Measurements from ENCODE around the gene ACKR4. TPM values are rescaled to one million over a fixed set of nuclear protein-coding genes. Genes with fewer than 3 reads are reported as not detected.
"Not testable (repeated sequence)": the region's sequence is repeated elsewhere in the genome, so short reads cannot be mapped to it uniquely, and the experiment has no call there.

The ACKR4 gene
- total RNA-seq, 2 donors from 2014 or later: 0.32 TPM; not detected in 1

DNA sequence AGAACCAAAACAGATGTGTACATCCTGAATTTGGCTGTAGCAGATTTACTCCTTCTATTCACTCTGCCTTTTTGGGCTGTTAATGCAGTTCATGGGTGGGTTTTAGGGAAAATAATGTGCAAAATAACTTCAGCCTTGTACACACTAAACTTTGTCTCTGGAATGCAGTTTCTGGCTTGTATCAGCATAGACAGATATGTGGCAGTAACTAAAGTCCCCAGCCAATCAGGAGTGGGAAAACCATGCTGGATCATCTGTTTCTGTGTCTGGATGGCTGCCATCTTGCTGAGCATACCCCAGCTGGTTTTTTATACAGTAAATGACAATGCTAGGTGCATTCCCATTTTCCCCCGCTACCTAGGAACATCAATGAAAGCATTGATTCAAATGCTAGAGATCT is 3.5 kb downstream of the ACKR4 start:
- H3K9me3 ChIP-seq (ENCODE audit: control insufficient read depth, low read length, poor library complexity, severe bottlenecking); H3K27me3 Mint-ChIP-seq; H3K4me3 Mint-ChIP-seq; H3K4me1 Mint-ChIP-seq; DNase-seq; H3K27ac Mint-ChIP-seq; ATAC-seq: not testable (repeated sequence)
- H3K36me3 Mint-ChIP-seq (ENCODE audit: low read depth): peaks cover 16% of the 10 kb centered on the region

DNA sequence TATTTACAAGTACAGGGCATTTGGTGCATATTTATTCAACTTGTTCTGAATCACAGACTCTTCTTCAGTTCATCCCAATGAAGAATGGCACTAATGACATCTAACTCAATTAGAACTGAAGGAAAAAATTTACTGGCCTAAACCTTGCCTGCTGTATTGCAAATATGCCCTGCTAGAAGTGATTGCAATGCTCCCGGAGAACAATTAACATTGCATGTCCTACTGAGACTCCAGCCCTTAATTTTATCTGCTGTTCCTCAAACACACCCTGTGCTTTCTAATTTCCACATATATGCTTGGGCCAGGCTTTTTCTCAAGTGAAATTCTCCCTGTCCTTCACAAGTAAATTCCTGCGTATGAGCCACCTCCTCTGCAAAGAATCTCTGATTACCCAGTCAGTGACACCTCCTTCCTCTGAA is 8.3 kb downstream of the ACKR4 start:
- no peak overlapping the region for H3K4me3 Mint-ChIP-seq
- peaks cover 10% of the 10 kb centered on the region for H3K36me3 Mint-ChIP-seq (ENCODE audit: low read depth)
- H3K27ac Mint-ChIP-seq: no peak overlapping the region
- no peak for DNase-seq
- H3K4me1 Mint-ChIP-seq: no peaks in the 10 kb centered on the region
- H3K27me3 Mint-ChIP-seq: no peaks in the 10 kb centered on the region
- no peak for ATAC-seq
- no peaks in the 10 kb centered on the region for H3K9me3 ChIP-seq (ENCODE audit: control insufficient read depth, low read length, poor library complexity, severe bottlenecking)

DNA sequence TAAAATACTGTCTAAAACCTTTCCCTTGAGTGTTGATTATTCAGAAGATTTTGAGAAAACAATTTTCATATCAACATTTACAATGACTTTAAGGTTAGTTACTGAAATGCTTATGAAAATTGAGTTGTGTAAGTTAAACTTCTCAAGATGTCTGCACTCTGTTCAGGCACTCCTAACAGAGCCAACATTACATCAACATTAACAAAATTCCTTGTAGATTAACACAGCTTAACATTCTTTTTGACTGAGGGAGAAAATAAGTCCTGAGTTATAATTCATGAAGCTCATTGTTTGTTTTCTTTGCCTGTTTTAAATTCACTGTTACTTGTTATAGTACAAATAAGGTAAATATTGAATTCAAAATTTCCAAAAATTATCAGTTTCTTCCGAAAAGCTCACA is 9.0 kb downstream of the ACKR4 start:
- H3K27ac Mint-ChIP-seq: no peak overlapping the region
- peaks cover 10% of the 10 kb centered on the region for H3K36me3 Mint-ChIP-seq (ENCODE audit: low read depth)
- no peak overlapping the region for H3K4me3 Mint-ChIP-seq
- H3K9me3 ChIP-seq (ENCODE audit: control insufficient read depth, low read length, poor library complexity, severe bottlenecking): no peaks in the 10 kb centered on the region
- no peaks in the 10 kb centered on the region for H3K4me1 Mint-ChIP-seq
- ATAC-seq (no peak), DNase-seq (no peak)
- H3K27me3 Mint-ChIP-seq: no peaks in the 10 kb centered on the region

DNA sequence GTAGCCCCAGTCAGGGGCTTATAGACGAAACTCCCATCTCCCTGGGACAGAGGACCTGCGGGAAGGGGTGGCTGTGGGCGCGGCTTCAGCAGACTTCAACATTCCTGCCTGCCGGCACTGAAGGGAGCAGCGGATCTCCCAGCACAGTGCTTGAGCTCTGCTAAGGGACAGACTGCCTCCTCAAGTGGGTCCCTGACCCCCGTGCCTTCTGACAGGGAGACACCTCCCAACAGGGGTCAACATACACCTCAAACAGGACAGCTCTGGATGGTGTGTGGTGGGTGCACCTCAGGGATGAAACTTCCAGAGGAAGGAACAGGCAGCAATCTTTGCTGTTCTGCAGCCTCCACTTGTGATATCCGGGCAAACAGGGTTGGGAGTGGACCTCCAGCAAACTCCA is 9.6 kb downstream of the ACKR4 start:
- DNase-seq; H3K27me3 Mint-ChIP-seq; H3K27ac Mint-ChIP-seq; H3K9me3 ChIP-seq (ENCODE audit: control insufficient read depth, low read length, poor library complexity, severe bottlenecking); ATAC-seq; H3K4me1 Mint-ChIP-seq; H3K4me3 Mint-ChIP-seq: not testable (repeated sequence)
- H3K36me3 Mint-ChIP-seq (ENCODE audit: low read depth): peaks cover 10% of the 10 kb centered on the region

DNA sequence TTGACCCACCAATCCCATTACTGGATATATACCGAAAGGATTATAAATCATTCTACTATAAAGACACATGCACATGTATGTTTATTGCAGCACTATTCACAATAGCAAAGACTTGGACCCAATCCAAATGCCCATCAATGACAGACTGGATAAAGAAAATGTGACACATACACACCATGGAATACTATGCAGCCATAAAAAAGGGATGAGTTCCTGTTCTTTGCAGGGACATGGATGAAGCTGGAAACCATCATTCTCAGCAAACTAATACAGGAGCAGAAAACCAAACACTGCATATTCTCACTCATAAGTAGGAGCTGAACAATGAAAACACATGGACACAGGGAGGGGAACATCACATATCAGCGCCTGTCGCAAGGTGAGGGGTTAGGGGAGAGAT is 18.2 kb downstream of the ACKR4 start:
- H3K27me3 Mint-ChIP-seq; H3K9me3 ChIP-seq (ENCODE audit: control insufficient read depth, low read length, poor library complexity, severe bottlenecking); ATAC-seq; DNase-seq; H3K27ac Mint-ChIP-seq; H3K4me1 Mint-ChIP-seq; H3K4me3 Mint-ChIP-seq; H3K36me3 Mint-ChIP-seq (ENCODE audit: low read depth): not testable (repeated sequence)

DNA sequence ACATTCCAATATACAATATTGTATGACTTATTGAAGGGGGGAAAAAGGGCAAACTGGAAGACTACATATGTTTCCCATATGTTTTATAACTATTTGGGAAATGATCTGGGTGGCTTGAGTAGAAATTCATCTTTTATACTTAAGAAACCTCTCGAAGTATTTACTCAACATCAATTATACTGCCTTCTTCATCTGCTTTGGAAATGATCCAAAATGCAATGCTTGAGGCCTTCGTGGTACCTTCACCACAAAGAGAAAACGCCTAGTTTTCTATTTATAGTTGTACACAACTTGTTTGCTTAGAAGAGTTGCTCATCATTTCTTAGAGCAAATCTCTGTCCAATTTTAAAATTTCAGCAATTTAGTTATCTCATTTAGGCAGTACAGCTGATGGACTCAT is 18.8 kb downstream of the ACKR4 start:
- no peaks in the 10 kb centered on the region for H3K9me3 ChIP-seq (ENCODE audit: control insufficient read depth, low read length, poor library complexity, severe bottlenecking)
- no peaks in the 10 kb centered on the region for H3K27me3 Mint-ChIP-seq
- peaks cover 9% of the 10 kb centered on the region for H3K36me3 Mint-ChIP-seq (ENCODE audit: low read depth)
- no peaks in the 10 kb centered on the region for H3K4me1 Mint-ChIP-seq
- DNase-seq (no peak), ATAC-seq (no peak)
- H3K4me3 Mint-ChIP-seq: no peak overlapping the region
- H3K27ac Mint-ChIP-seq: no peak overlapping the region

DNA sequence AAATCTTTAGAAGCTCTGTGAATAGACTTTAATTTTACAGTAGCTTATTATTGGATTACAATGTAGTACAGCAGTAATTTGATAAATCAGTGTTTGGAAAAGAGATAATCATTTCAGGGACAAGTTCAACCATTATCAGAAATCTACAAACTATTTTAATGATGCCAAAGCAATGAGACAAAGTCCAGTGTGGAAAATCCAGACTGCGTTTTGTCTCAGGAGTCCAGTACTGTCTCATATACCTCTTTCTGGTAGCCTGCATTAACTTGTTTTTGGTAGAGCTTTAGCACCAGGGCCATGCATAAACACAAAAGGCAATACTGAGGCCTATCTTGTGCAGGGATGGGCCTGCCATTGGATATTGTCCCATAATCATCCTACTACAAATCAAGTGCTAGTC is 19.7 kb downstream of the ACKR4 start:
- Mint-ChIP-seq H3K27ac (no peak overlapping the region), H3K27me3 (no peaks in the 10 kb centered on the region), H3K4me1 (no peaks in the 10 kb centered on the region), H3K4me3 (no peak overlapping the region), H3K36me3 (ENCODE audit: low read depth) (peaks cover 10% of the 10 kb centered on the region)
- no peak for DNase-seq
- no peak for ATAC-seq
- no peaks in the 10 kb centered on the region for H3K9me3 ChIP-seq (ENCODE audit: control insufficient read depth, low read length, poor library complexity, severe bottlenecking)

DNA sequence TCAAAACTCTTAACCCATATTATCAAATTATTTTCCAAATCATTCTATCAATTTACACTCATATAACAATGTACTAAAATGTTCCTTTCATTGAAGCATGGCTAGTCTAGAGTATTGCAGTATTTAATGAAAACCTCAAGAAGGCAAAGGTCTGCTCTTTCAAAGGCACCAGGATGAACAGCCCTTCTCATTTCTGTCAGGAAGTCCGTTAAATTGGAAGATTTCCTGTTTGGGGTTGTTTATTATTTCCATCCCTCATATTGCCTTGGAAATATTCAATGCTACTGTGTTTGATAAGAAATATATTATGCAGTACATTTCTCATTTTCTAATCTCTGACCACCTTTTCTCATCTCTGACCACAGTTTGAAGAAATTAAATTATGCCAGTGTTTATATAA is 25.1 kb downstream of the ACKR4 start:
- no peaks in the 10 kb centered on the region for H3K27me3 Mint-ChIP-seq
- peaks cover 3% of the 10 kb centered on the region for H3K4me1 Mint-ChIP-seq
- peaks cover 13% of the 10 kb centered on the region for H3K36me3 Mint-ChIP-seq (ENCODE audit: low read depth)
- DNase-seq: no peak
- H3K4me3 Mint-ChIP-seq: no peak overlapping the region
- H3K9me3 ChIP-seq (ENCODE audit: control insufficient read depth, low read length, poor library complexity, severe bottlenecking): no peaks in the 10 kb centered on the region
- no peak for ATAC-seq
- H3K27ac Mint-ChIP-seq: no peak overlapping the region

DNA sequence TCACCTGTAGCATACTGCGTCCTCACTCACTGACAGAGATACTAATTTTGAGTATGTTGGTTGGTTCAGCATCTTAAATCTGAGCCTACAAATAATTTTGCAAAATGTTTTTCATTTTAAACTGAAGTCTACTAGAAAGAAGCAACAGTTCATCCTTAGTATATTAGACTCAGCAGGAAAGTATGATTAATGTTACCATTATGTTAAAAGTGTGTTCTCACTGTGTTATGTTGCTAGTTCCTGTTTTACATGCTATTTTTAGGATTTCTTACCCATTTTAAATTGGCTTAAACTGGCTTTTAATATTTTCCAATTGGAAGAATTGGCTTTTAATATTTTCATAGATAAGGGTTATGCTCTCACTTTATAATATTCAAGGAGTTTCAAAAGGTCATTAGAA is 25.7 kb downstream of the ACKR4 start:
- no peaks in the 10 kb centered on the region for H3K9me3 ChIP-seq (ENCODE audit: control insufficient read depth, low read length, poor library complexity, severe bottlenecking)
- no peak for DNase-seq
- ATAC-seq: no peak
- Mint-ChIP-seq H3K4me3 (no peak overlapping the region), H3K36me3 (ENCODE audit: low read depth) (peaks cover 8% of the 10 kb centered on the region), H3K27ac (no peak overlapping the region), H3K4me1 (peaks cover 3% of the 10 kb centered on the region), H3K27me3 (no peaks in the 10 kb centered on the region)

DNA sequence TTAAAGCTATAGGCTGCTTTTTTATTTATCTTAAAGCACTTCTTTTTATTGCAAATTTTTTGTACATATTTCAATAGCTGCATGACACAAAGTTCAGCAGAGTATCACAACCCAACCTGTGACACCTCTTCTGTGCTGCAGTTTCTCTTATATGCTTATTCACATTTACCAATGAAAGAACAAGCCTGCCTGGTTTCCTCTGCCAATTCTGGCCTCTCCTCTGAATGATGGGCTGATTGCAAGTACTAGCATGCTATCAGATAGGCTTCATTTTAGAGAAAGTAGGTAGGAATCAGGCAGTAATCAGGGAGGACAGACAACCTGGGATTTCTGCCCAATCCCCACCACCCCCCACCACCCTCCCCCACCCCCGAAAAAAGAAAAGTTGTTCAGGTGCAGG is 26.6 kb downstream of the ACKR4 start:
- H3K27me3 Mint-ChIP-seq: no peaks in the 10 kb centered on the region
- H3K36me3 Mint-ChIP-seq (ENCODE audit: low read depth): peaks cover 8% of the 10 kb centered on the region
- no peak overlapping the region for H3K4me3 Mint-ChIP-seq
- no peak for DNase-seq
- H3K4me1 Mint-ChIP-seq: peaks cover 3% of the 10 kb centered on the region
- no peak overlapping the region for H3K27ac Mint-ChIP-seq
- no peak for ATAC-seq
- H3K9me3 ChIP-seq (ENCODE audit: control insufficient read depth, low read length, poor library complexity, severe bottlenecking): no peaks in the 10 kb centered on the region

DNA sequence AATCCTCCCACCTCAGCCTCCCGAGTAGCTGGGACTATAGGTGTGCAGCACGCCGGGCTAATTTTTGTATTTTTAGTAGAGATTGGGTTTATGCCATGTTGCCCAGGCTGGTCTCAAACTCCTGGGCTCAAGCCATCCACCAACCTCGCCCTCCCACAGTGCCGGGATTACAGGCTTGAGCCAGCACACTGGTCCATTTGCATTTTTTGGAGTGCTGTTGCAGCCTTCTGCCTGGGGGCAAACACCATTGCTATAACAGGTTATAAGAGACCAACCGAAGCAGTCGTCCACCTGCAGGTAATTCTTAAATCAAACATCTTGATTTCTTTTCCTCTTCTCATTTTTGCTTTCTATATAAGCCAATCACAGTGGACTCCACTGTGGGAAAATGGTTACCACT is 27.7 kb downstream of the ACKR4 start:
- ATAC-seq: no peak
- no peaks in the 10 kb centered on the region for H3K9me3 ChIP-seq (ENCODE audit: control insufficient read depth, low read length, poor library complexity, severe bottlenecking)
- Mint-ChIP-seq H3K36me3 (ENCODE audit: low read depth) (peaks cover 8% of the 10 kb centered on the region), H3K27me3 (no peaks in the 10 kb centered on the region), H3K4me3 (no peak overlapping the region), H3K4me1 (peaks cover 3% of the 10 kb centered on the region), H3K27ac (no peak overlapping the region)
- DNase-seq: no peak

DNA sequence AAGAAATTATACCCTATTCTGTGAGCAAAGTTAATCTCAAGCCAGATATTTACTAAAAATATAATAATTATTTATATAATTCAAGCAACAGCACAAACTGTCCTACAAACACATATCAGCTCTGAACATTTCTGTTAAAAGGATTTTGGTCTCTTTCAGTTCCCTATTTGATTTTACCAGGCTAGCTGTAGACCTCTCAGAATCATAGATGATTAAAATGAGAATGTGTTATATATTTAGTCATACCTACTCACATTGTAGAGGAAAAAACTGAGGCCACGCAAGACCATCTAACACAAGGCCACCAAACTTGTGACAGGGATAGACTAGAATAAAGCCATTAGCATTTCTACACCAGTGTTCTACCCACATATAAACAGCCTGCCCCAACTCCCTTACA is 28.5 kb downstream of the ACKR4 start:
- peak overlapping the region; percentile 16 for H3K27ac Mint-ChIP-seq
- ATAC-seq (no peak), DNase-seq (no peak)
- H3K27me3 Mint-ChIP-seq: no peaks in the 10 kb centered on the region
- peaks cover 3% of the 10 kb centered on the region for H3K4me1 Mint-ChIP-seq
- no peak overlapping the region for H3K4me3 Mint-ChIP-seq
- H3K9me3 ChIP-seq (ENCODE audit: control insufficient read depth, low read length, poor library complexity, severe bottlenecking): no peaks in the 10 kb centered on the region
- H3K36me3 Mint-ChIP-seq (ENCODE audit: low read depth): peaks cover 8% of the 10 kb centered on the region

DNA sequence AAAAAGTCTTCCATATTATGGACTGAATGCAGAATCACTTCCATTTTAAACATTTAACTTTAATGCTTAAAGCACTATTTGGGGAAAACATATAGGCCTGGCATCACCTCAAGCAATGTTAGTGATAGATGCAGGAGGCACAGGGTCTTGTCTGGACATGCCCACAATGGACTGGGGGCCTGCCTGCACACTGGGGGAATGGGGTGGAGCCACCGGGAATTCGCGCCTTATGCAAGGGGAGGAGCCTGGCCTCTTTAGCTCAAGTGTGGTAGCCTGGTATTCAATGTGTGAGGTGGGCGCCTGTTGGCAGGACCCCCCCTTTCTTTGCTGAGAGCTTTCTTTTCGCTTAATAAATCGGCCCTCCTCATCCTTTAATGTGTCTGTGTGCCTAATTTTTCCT is 29.9 kb downstream of the ACKR4 start:
- H3K27ac Mint-ChIP-seq: no peak overlapping the region
- no peak overlapping the region for H3K4me3 Mint-ChIP-seq
- no peak for ATAC-seq
- no peak for DNase-seq
- peaks cover 4% of the 10 kb centered on the region for H3K36me3 Mint-ChIP-seq (ENCODE audit: low read depth)
- no peaks in the 10 kb centered on the region for H3K27me3 Mint-ChIP-seq
- H3K4me1 Mint-ChIP-seq: peaks cover 3% of the 10 kb centered on the region
- H3K9me3 ChIP-seq (ENCODE audit: control insufficient read depth, low read length, poor library complexity, severe bottlenecking): no peaks in the 10 kb centered on the region

DNA sequence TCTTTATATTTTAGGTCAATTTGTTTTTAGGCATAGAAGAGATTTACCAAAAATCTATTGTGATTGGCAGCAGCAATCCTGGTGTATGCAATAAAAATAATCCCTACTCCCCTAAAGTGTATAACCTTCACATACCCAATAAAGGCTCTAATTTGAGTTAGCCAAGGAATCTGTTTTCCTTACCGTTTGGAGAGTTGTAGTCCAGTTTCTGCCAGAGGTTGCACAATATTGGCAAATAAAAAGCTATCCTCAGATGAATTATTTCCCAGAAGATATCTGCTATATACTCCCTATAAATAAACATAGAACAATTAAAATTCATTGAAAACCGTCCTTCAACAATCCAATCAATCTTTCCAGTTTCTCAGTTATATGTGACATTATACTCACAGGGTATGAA is 31.1 kb downstream of the ACKR4 start:
- no peak for ATAC-seq
- H3K9me3 ChIP-seq (ENCODE audit: control insufficient read depth, low read length, poor library complexity, severe bottlenecking): no peaks in the 10 kb centered on the region
- H3K27me3 Mint-ChIP-seq: no peaks in the 10 kb centered on the region
- peaks cover 4% of the 10 kb centered on the region for H3K36me3 Mint-ChIP-seq (ENCODE audit: low read depth)
- peaks cover 3% of the 10 kb centered on the region for H3K4me1 Mint-ChIP-seq
- DNase-seq: no peak
- H3K4me3 Mint-ChIP-seq: no peak overlapping the region
- H3K27ac Mint-ChIP-seq: no peak overlapping the region

DNA sequence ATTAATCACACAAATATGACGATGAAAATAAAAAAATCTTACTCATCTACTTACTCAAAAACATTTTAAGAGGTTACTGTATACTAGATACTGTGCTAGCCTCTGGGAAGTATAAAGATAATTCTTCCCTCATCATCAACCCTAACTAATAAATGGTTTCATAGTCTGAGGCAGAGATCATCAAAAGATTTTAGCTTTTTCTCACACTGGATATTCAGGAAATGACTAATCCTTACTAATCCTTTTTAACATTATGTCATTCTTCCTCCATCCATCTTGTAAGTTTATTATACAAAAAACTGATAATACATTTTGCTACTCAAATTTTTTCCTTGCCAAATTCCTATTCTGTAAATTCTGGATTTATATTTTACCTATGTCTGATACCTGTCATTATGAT is 32.9 kb downstream of the ACKR4 start:
- H3K36me3 Mint-ChIP-seq (ENCODE audit: low read depth): peaks cover 4% of the 10 kb centered on the region
- H3K27me3 Mint-ChIP-seq: no peaks in the 10 kb centered on the region
- peak overlapping the region; percentile 37 for H3K27ac Mint-ChIP-seq
- no peak for DNase-seq
- ATAC-seq: no peak
- no peaks in the 10 kb centered on the region for H3K9me3 ChIP-seq (ENCODE audit: control insufficient read depth, low read length, poor library complexity, severe bottlenecking)
- H3K4me3 Mint-ChIP-seq: no peak overlapping the region
- H3K4me1 Mint-ChIP-seq: peaks cover 3% of the 10 kb centered on the region
